Endothelial cell of hepatic sinusoid (primary cell): ENCODE results near the gene AGPAT4.

ENCODE experiments used
- in situ Hi-C: cut with HindIII; loops from 2 replicates; pipeline ENCODE4 v1.10.0; 2017; ENCODE audit warnings: low sequenced_read_pairs

The AGPAT4 gene

DNA sequence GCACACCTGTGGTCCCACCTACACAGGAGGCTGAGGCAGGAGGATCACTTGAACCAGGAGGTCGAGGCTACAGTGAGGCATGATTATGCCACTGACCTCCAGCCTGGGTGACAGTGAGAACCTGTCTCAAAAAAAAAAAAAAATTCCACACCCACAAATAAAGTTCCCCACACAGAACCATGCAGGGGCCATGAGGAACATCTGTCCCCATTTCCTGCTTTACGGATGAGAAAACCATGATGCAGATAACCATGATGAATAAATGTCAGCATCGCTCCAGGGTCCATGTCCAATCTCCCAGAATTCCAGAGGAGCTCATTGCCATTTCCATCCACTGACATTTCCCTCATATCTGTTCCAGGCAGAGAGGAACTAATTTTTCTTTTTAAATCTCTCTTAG lies 16.9 kb upstream of the AGPAT4 start:
- in situ Hi-C loops = no loop called here

DNA sequence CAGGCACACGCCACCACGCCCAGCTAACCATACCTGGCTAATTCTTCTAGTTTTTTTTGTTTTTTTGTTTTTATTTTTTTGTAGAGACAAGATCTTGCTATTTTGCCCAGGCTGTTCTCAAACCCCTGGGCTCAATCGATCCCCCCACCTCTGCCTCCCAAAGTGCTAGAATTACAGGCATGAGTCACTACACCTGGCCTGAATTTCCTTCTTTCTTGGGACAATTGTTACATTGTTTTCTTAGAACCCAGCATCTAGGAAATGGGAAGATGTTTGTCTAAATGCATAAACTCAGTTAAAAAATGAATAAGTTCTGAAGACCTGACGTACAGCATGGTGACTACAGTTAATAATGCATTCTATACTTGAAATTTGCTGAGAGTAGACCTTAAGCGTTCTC lies 10.8 kb upstream of the AGPAT4 start:
- in situ Hi-C loops = no loop called here

DNA sequence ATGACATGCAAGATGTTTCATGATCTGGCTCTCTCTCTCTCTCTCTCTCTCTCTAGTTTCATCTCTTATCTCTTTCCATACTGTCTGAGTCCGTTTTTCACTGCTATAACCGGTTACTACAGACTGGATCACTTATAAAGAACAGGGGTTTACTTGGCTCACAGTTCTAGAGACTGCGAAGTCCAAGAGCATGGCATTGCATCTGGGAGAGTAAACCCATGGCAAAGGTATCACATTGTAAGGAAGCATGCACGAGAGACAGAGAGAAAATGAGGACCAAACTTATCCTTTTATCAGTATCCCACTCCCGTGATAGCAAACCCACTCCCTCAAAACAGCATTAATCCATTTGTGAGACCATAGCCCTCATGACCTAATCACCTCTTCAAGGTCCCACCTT lies 7.2 kb upstream of the AGPAT4 start:
- in situ Hi-C loops = no loop called here

DNA sequence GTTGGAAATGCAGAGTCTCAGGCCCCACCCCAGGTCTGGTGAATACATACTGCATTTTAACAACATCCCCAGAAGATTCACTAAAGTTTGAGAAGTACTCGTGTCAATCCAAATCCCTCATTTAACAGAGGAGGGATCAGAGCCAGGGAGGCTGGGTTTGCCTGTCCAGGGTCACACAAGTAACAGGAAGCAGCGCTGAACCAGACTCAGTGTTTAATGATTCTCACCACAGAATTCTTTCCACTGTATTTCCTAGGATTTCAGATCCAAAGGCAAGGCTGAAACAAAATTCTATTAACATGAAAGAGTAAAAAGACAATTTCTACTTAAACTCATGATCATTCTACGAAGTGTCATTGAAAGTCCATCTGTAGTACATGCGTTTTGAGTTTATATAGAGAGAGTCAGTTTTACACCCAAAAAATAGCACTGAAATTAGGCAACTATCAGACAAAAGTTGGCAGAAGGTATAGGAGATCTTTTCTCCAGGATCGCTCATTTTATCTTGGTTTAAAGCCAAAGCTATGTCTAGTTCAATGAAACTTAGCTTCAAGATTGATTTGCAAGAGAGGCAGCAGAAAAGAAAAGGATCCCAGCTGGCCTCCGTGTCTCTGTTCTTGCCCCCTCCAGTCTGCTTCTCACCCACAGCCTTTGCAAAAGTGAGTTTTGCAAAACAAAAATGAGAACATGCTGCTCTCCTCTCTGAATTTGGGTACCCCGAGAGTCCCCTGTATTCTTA lies 6.0 kb upstream of the AGPAT4 start:
- in situ Hi-C loops = no loop called here

DNA sequence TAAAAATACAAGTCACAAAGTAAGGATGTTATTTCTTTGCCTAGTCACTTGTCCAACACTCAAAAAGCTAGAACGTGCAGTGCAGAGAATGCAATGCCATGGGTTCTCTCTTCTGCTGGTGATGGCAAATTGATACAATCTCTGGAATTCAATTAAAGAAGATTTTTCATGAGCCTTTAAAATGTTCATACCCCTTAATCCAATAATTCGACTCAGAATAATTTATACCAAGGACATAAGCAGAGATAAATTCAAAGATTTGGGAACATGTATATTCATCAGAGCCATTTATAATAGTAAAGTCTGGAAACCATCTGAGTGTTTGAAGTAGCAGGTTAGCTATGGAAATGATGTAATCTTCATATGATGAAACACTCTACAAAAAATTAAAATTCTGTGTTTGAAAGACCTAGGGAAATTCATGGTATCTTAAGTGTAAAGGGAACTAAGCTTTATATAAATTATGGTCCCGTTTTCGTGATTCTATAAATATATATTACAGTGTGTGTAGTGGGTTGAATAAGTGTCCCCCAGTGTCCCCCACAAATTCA lies 2.8 kb upstream of the AGPAT4 start:
- in situ Hi-C loops = no loop called here

DNA sequence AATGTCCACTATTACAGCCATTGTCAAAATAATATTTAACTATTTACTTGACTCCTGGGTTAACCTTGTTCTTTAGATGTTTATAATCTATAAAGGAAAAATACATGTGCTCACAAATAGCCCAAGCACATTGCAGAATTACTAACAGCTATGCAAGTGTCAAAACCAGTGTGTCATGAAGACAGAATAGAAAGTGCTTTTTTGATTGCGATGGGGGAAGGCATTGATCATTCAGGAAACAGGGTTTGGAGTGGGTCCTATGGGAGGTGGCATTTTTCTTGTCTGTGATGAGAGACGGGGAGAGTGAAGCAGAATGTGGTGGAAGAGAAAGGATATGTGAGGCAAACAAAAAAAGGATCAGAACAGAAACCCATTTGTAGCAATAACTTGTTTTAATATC lies 1.0 kb upstream of the AGPAT4 start:
- in situ Hi-C loops = loop anchor here (5.0 kb wide), 1 partner anchor 63 kb away; no protein-coding TSS in a partner anchor

DNA sequence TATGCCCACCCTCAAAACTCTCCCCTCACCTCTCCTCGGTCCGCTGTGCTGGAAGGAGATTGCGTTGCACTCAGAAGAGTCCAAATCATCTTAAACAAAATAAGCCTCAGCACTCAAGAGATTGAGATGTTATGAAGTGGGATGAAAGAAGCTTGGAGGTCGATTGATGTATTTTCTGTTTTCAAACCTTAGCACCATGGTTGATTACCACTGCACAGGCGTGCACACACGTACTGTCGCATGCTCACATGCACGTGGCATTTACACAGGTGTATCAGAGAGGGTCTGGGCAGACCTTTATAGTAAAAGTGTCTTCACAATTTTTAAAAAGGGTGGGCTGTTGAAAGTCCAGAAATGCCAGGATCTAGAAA lies 612 bp upstream of the AGPAT4 start:
- in situ Hi-C loops = loop anchor here (5.0 kb wide), 1 partner anchor 62 kb away; no protein-coding TSS in a partner anchor

DNA sequence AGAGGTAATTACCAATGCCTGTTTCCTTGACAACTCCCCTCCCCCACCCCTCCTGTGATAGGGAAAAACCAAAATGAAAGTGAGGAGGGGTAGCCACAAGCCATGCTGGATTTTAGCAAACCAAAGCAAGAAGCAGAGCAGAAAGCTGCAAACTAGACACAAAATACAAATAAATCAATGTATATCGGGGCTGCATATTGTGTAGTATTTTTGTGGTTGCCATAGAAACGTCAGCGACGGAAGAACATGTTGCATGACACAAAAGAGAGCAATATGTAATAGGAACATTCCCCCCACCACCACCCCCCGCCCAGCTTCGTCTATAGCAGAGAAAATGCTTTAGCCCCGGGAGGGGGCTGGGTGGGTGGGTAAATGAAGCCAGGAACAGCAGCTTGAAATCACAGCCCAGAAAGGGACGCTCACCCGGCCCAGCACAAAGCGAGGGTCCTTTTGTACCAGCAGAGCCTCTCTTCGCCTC lies 548 bp downstream of the AGPAT4 start:
- in situ Hi-C loops = loop anchor here (5.0 kb wide), 1 partner anchor 61 kb away; no protein-coding TSS in a partner anchor

DNA sequence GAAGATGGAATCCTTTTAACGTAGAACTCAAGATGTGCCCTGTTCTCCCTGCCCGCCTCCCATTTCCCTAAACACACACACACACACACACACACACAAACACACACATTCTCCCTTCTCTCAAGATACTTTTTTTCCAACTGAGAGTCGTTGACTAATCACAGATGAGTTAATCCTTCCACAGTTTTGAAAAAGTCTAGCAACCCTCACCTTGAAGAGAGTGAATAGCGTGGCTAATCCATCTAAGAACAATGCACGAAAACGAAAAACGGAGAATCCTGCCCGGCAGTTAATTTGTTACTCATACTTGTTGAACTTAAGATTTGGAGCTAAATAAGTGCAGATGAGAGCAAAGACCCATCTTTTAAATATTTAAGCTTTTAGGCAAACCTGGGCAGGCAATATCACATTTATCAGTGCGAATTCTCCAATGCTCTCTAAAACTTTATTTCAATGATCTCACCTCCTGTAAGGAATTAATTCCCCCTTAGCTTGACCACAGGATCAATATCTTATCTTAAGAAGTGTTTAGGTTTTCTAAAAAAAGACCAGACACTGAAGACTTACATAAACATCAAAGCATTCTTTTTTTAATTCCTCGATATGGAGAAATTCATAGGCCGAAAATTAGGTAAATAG lies 1.1 kb downstream of the AGPAT4 start:
- in situ Hi-C loops = loop anchor here (5.0 kb wide), 1 partner anchor 60 kb away; no protein-coding TSS in a partner anchor

DNA sequence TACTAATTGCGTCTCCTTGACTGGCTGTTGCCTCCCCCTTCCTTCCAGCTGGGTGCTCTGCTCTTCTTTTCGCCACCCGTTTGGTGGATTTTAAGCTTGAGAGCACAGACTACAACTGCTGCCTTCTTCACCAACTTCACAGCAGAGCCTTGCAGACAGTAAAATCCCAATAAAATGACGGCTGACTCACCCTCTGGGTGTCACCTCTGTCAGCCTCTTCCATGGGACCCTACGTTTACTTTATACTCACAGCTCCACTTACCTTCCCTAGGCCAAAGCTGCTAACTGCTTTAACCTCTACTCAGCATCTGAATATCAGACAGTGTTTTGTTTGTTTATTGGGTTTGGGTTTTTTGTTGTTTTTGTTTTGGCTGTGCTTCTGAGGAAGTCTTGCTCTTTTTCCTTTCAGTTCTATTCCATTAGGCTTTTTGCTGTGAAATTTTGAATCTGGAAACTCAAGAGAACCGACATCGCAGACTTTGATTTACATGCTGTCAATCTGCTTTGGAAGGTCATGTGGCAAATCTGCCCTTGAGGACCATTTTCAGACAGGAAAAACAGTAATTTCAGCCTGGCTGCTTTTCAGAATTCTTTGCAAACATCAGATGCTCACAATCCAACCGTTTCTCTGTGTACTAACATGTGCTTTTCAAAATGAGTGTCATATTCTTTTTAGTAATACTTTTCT lies 2.4 kb downstream of the AGPAT4 start:
- in situ Hi-C loops = loop anchor here (5.0 kb wide), 1 partner anchor 59 kb away; no protein-coding TSS in a partner anchor

DNA sequence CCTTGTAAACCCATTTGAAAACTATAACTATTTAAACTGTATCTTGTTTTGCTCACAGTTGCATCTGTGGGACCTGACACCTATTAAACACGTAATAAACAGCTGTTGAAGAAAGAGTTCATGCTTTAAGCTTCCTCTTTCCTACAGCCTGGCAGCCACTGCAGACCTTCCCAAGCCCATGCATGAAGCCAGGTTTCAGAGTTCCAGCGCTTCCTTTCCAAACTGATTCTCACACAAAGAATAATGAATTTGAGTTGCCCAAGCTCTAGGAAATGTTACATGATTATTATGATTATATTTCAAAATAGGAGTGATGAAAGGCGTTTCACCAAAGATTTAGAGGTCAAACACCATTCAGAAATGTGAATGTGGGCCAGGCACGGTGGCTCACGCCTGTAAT lies 3.7 kb downstream of the AGPAT4 start:
- in situ Hi-C loops = loop anchor here (5.0 kb wide), 1 partner anchor 58 kb away; no protein-coding TSS in a partner anchor

DNA sequence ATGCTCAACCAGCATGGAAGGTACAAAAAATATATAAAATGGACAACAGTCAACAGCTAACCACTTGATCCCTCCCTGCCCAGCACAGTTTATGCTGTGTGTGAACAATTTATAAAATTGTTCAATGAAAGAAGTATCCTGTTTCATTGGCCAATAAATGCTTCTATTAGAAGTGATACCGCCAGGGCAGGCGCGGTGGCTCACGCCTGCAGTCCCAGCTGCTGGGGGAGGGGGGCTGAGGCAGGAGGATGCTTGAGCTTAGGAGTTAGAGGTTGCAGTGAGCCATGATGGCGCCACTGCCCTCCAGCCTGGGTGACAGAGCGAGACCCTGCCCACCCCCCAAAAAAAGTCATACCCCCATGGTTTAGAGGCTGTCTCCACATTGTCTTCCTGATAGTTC lies 4.6 kb downstream of the AGPAT4 start:
- in situ Hi-C loops = no loop called here

DNA sequence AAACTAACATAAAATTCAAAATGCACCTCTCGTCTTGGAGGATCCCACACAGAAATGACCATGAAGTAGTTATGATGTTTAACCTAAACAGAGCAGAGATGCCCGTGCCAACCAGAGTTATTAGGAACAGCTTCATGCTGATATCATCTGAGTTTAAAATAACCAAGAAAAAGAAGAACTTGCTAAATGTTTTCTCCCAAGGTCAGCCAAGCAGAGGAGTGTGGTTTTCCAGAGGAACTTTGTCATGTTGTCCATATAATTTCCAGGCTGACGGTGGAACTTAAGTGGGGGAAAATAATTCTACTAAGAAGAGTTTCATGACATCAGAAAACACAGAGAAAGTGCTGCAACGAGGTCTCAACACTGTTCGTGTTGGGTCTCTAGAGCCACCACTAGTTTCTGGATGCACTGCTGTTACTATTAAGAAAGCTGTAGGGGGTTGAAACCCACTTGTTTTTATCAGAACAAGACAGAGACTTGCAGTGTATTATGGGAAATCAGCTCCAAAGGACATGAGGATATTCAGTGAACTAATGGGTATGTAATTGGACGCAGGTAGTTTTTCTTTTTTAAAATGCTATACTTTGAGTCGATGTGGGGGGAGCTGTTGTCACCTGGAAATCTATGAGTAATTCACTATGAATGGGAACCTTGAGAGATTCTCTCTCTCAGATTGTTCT lies 5.2 kb downstream of the AGPAT4 start:
- in situ Hi-C loops = no loop called here

DNA sequence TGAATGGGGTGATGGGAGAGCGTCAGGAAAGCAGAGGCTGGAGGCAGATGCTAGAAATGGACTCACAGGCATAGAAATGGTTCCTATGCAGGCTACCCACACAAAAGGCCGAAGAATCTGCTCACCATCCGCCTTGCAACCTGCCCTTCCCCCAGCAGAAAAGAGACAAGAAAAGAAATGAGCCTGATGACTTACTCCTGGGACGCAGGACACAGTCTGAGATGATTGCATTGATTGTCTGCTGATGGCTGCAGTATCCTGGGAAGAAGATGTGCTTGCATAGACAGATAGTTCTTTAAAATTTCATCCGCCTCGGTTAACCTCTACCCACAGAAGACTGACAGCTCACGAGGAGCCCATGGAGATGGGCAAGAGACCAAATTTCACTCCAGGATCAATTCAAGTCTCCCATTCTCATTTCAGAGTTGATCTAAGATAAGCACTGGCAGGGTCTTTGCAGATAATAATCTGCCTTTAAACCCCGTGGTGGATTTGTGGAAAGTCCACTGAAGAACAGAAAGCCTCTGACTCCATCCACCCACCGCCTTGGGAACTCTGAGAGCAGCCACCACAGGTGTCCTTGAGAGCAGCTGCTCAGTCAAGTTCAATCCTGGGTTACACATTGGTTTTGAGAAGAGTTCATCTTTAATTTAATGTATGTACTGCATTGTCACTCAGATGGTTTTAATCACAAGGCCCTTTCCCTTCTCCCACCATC lies 7.2 kb downstream of the AGPAT4 start:
- in situ Hi-C loops = no loop called here

DNA sequence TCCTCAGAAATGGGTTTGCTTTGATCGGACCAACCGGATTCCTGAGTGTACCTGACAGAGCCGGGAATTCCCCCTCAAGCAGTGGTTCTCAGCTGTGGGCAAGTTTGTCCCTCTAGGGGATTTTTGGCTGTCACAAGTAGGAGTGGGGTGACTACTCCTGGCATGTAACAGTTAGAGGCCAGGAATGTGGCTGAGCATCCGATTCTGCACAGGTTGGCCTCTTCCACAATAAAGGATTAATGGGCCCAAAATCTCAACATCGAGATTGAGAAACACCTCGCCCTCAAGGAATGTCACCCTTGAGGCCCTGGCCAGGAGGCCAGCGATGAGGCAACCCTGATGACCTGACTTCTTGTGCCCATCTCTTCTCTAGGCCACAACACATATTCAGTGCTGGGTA lies 7.9 kb downstream of the AGPAT4 start:
- in situ Hi-C loops = no loop called here

DNA sequence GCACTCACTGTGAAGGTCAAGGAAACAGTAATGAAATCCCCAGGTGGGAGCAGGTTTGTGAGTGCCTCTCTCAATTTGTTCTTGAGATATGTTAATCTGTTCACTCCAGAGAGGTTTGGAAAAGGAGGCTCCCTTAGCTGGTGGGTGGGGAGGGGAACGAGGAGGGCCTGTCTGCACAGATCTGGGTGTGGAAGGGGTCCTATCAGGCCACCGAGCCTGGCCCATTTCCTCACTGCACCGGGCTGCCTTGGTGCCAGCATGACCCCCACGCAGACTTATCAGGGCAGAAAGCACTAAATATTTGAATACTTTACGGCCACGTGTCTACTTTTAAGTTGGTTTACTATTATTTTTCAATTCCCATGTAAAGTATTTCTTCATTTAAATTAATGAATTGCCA lies 8.3 kb downstream of the AGPAT4 start:
- in situ Hi-C loops = no loop called here

DNA sequence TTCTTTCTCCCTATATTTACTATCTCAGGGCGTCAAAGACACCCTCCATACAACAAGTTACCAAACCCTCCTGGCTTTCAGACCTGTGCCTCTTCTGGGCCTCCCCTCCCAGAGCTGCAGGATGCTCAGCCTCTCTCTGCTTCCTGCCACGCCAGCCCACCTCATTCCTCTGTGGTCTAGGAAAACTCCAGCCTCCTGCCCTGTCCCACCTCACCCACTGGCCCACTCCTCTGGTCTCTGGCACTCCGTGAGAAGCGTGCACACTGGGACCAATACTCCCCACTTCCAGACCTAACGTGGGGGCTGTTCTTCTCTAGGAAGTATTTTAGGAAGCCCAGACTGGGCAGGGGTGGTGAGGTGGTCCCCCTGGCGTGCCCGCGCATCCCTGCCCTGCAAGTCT lies 9.7 kb downstream of the AGPAT4 start:
- in situ Hi-C loops = no loop called here

DNA sequence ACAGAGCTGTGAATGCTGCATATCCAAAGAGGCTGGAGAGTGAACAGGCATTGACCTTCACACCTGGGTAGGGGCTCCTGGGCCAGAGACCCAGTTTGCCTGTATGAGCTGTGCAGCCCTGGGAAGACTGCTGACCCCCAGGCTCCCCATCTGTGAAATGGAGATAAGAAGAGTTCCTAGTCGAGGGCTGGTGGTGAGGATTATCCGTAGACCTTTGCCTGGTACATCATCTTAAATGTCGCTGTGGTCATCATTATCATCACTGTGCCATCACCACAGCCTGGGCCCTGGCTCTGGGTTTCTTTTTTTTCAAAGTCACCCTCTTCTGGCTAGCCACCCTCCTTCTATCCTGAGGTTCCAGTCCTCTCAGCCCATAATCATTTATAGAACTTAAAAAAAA lies 12.0 kb downstream of the AGPAT4 start:
- in situ Hi-C loops = no loop called here

DNA sequence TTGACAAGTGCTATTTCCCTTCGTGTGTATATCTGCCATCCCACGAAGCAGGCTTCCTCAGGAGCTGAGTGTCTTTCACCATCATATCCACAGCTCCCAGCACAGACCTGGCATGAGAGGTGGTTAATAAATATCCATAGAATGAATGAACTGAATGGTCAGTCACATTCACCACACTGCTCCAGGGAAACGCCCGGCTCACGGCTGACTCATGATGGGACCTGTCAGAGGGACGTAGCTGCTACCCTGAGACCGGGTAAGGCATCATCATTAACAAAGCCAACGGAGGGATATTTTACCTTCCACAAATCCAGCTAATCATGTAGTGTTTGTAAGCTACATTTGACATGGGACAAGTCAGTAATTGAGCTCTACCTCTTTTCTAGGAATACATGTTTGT lies 12.5 kb downstream of the AGPAT4 start:
- in situ Hi-C loops = no loop called here

DNA sequence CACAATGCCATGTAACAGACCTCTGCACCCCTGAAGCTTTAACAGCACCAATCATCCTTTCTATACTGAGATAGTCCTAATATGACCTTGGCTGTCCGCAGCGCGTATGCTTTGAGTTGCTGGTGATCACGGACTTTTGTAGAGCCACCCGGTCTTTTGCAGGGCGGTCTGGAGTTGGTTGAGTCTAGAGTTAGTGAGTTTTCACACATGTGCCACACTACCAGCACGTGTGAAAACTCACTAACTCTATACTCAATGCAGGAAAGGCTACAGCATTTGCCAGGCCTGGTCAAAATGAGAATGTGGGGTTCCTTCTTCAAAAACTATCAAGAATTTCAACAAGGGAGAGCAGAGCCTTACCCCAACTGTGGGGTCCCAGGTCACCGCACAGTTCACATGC lies 14.6 kb downstream of the AGPAT4 start:
- in situ Hi-C loops = loop anchor here (5.0 kb wide), 1 partner anchor 327 kb away; no protein-coding TSS in a partner anchor
